ENCODE results near the gene BAHCC1. TPM values are rescaled to one million over a fixed set of nuclear protein-coding genes. Genes with fewer than 3 reads are reported as not detected.

Gene BAHCC1
- total and polyA plus RNA-seq, 9 of the 15 experiments (the other 6 are each of a cell fraction or from before 2014, with no cell fraction given) = 0.14 to 26.9 (median 5.0) TPM

DNA sequence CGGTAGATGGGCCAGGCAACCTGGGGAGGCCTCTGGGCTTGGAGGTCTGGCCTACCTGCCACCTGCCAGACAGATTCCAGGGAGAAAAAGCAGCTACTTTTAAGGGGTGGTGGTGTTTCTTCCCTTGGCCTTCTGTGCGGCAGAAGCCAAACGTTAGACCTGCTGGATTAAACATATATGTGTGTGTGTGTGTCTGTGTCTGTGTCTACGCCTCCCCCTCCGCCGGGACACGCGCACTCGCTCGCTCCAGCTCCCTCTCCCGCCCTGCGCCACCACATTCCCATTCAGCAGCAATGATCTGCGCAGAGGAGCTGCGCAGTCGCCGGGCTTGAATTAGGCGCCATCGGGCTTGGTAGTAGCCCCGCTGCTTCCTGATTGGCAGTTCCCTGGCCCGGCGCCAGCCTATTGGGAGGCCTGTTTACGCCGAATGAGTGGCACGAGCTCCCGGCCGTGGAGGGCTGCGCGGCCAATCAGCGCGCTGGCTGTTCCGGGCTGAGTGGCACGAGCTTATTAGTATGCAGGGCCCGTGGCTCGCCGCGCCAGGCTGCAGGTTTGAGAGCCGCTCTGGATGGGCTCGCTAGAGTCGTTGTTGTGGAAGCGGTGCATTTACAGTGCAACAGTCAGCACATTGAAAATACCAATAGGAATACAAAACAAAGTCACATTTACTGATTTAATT, at the start of gene BAHCC1 (continued):
- TF ChIP-seq CCNT2 (IDR thresholded peaks at IDR 0.05; ENCODE audit: borderline replicate concordance, extremely low read depth, insufficient read length, low read depth, low read length) (peak; percentile 73), MBD2 (IDR thresholded peaks at IDR 0.05; ENCODE audit: borderline replicate concordance, low read depth) (no peak), SREBF1 (IDR thresholded peaks at IDR 0.05; ENCODE audit: borderline replicate concordance, low read depth, low read length) (no peak), ZNF316 (IDR thresholded peaks at IDR 0.05) (no peak), BDP1 (IDR thresholded peaks at IDR 0.05; ENCODE audit: insufficient read depth, insufficient read length) (no peak), FOS (IDR thresholded peaks at IDR 0.05; ENCODE audit: extremely low read depth, insufficient read length) (peak; percentile 75), MEIS2 (IDR thresholded peaks at IDR 0.05; ENCODE audit: partially characterized antibody) (peak; percentile 98), GTF2E2 (tag; IDR thresholded peaks at IDR 0.05) (no peak), YBX1 (IDR thresholded peaks at IDR 0.05) (no peak), BHLHE40 (IDR thresholded peaks at IDR 0.05; ENCODE audit: low read length) (peak; percentile 99), KHSRP (IDR thresholded peaks at IDR 0.05) (no peak), NR4A1 (CRISPR knock-in tag; IDR thresholded peaks at IDR 0.05) (no peak), NR4A1 (tag; IDR thresholded peaks at IDR 0.05) (no peak), MED1 (CRISPR knock-in tag; IDR thresholded peaks at IDR 0.05; ENCODE audit: borderline replicate concordance) (no peak), OTX1 (CRISPR knock-in tag; IDR thresholded peaks at IDR 0.05) (no peak), SUPT5H (IDR thresholded peaks at IDR 0.05) (no peak), ZNF75A (CRISPR knock-in tag; IDR thresholded peaks at IDR 0.05) (no peak), SP1 (CRISPR knock-in tag; IDR thresholded peaks at IDR 0.05) (no peak)
- TF ChIP-seq, protein P1, sequence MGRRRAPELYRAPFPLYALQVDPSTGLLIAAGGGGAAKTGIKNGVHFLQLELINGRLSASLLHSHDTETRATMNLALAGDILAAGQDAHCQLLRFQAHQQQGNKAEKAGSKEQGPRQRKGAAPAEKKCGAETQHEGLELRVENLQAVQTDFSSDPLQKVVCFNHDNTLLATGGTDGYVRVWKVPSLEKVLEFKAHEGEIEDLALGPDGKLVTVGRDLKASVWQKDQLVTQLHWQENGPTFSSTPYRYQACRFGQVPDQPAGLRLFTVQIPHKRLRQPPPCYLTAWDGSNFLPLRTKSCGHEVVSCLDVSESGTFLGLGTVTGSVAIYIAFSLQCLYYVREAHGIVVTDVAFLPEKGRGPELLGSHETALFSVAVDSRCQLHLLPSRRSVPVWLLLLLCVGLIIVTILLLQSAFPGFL (CRISPR knock-in tag; IDR thresholded peaks at IDR 0.05) = no peak
- TF ChIP-seq, protein P2, sequence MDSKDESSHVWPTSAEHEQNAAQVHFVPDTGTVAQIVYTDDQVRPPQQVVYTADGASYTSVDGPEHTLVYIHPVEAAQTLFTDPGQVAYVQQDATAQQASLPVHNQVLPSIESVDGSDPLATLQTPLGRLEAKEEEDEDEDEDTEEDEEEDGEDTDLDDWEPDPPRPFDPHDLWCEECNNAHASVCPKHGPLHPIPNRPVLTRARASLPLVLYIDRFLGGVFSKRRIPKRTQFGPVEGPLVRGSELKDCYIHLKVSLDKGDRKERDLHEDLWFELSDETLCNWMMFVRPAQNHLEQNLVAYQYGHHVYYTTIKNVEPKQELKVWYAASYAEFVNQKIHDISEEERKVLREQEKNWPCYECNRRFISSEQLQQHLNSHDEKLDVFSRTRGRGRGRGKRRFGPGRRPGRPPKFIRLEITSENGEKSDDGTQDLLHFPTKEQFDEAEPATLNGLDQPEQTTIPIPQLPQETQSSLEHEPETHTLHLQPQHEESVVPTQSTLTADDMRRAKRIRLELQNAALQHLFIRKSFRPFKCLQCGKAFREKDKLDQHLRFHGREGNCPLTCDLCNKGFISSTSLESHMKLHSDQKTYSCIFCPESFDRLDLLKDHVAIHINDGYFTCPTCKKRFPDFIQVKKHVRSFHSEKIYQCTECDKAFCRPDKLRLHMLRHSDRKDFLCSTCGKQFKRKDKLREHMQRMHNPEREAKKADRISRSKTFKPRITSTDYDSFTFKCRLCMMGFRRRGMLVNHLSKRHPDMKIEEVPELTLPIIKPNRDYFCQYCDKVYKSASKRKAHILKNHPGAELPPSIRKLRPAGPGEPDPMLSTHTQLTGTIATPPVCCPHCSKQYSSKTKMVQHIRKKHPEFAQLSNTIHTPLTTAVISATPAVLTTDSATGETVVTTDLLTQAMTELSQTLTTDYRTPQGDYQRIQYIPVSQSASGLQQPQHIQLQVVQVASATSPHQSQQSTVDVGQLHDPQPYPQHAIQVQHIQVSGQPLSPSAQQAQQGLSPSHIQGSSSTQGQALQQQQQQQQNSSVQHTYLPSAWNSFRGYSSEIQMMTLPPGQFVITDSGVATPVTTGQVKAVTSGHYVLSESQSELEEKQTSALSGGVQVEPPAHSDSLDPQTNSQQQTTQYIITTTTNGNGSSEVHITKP (IDR thresholded peaks at IDR 0.05; ENCODE audit: partially characterized antibody) = peak; percentile 48
- TF ChIP-seq, protein P3, sequence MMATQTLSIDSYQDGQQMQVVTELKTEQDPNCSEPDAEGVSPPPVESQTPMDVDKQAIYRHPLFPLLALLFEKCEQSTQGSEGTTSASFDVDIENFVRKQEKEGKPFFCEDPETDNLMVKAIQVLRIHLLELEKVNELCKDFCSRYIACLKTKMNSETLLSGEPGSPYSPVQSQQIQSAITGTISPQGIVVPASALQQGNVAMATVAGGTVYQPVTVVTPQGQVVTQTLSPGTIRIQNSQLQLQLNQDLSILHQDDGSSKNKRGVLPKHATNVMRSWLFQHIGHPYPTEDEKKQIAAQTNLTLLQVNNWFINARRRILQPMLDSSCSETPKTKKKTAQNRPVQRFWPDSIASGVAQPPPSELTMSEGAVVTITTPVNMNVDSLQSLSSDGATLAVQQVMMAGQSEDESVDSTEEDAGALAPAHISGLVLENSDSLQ (IDR thresholded peaks at IDR 0.05) = peak; percentile 99
